Mucosa of rectum (tissue), 2 donors: ENCODE results near the gene JAG2.
A peak's percentile ranks its signal among the peaks of the same experiment; 100 is the strongest.

ENCODE experiments used
- H3K27ac ChIP-seq, 2 donors: one replicate each; pipeline ENCODE4 v1.7.0; 2013; ENCODE audit warnings: inconsistent platforms in 2 of 2, low read depth in 2 of 2, low read length in 2 of 2
- H3K27me3 ChIP-seq, 2 donors: one replicate each; pipeline ENCODE4 v1.7.0; 2013; ENCODE audit warnings: low read length in 2 of 2; ENCODE audit not compliant: control insufficient read depth in 2 of 2, insufficient read depth in 2 of 2
- H3K36me3 ChIP-seq, 2 donors: one replicate each; pipeline ENCODE4 v1.7.0; 2013; ENCODE audit warnings: low read length in 2 of 2; ENCODE audit not compliant: control insufficient read depth in 2 of 2, insufficient read depth in 2 of 2
- H3K4me1 ChIP-seq, 2 donors: one replicate each; pipeline ENCODE4 v1.7.0; 2013; ENCODE audit warnings: low read length in 2 of 2, mild to moderate bottlenecking in 1 of 2; ENCODE audit not compliant: control insufficient read depth in 2 of 2, insufficient read depth in 2 of 2
- H3K4me3 ChIP-seq, 2 donors: one replicate each; pipeline ENCODE4 v1.7.0; 2013; ENCODE audit warnings: low read length in 2 of 2
- H3K9ac ChIP-seq, 2 donors: one replicate each; pipeline ENCODE4 v1.7.0; 2013; ENCODE audit warnings: low read length in 2 of 2, low read depth in 1 of 2, mild to moderate bottlenecking in 1 of 2
- H3K9me3 ChIP-seq, 2 donors: one replicate each; pipeline ENCODE4 v1.7.0; 2013; ENCODE audit warnings: low read length in 2 of 2; ENCODE audit not compliant: control insufficient read depth in 2 of 2
- donor health status: healthy.
- donor health status: Normal muscosa, but diverticular disease.

Gene JAG2

DNA sequence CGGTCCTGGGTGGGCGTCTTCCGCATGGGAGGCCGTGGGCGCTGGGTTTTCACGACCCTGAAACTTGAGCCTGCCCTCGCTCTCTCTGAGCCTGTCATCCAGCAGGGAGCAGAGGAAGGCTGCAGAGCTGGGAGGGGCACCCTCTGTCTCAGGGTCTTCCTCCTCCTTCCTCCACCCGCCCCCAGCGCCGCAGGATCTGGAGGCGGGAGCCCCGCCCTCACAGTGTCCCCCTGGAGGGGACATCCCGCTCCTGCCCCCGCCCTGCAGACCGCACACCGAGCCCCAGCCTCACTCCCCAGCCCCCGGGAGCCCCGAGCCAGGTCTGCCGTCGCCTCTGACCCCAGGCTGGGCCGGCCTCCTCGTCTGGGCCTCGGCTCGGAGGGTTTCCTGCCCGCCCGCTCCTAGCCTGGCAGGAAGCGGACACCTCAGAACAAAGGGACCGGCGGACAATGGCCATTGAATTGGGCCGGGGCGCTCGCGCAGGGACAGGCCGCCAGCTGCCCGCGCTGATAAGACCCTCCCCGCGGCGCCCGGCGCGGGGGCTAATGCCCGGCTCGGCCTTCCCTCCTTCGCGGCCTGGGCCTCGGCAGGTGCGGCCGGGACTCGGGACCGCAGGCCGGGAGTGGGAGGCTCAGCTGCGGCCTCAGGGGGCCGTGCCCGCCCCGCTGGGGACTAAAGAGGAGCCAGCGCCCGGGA is 27.8 kb upstream of the JAG2 start:
- no peak overlapping the region for H3K9ac ChIP-seq
- H3K4me3 ChIP-seq: no peak overlapping the region
- H3K36me3 ChIP-seq: no peaks in the 10 kb centered on the region
- peaks cover 35 to 37% of the 10 kb centered on the region in 2 donors for H3K27me3 ChIP-seq
- H3K9me3 ChIP-seq: no peaks in the 10 kb centered on the region
- H3K4me1 ChIP-seq: no peaks in the 10 kb centered on the region
- H3K27ac ChIP-seq: peak overlapping the region in 1 of 2 donors; percentile 58

DNA sequence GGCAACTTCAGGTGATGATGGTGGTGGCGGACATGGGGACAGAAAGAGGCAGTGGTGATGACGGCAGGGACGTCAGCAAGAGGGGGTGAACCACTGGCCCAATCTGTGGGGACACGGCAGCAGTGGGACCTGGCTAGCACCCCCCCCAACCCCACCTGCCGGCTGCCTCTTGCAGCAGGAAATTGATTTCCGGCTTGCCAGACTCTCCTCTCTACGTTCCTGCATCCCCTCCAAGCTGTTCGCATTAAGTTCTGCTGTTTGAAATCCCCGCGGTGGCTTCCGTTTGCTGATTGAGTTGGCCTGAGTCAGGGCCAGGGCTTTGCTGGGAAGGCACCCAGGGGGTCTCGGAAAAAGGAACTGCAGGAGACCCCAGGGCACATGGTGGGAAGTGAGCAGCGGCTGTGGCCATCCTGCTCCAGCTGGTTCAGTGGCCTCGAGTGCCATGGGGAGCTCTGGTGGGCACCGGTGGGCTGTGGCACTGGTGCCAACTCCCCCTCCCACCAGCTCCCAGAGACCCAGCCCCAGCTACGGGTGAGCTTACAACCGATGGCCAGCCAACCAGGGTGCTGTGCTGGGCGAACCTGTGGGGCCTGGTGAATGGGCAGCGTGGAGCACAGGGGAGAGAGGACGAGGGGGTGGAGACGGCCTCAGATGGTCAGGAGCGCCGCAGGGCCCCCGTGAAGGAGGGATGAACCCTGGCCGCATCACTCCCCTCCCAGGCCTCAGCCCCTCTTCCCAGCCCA is 27.1 kb upstream of the JAG2 start:
- peaks cover 30 to 34% of the 10 kb centered on the region in 2 donors for H3K27me3 ChIP-seq

DNA sequence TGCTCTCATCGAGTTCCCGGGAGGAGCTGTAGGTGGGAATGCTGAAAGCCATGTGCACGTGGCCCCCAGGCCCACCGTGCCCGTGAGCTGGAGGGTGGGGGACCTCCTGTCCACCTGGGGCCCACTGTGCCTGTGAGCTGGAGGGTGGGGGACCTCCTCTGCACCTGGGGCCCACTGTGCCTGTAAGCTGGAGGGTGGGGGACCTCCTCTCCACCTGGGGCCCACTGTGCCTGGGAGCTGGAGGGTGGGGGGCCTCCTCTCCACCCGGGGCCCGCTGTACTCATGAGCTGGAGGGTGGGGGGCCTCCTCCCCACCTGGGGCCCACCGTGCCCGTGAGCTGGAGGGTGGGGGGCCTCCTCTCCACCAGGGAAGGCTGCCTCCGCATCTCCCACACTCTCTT is 26.5 kb upstream of the JAG2 start:
- no peak overlapping the region for H3K4me3 ChIP-seq
- no peaks in the 10 kb centered on the region for H3K9me3 ChIP-seq
- no peaks in the 10 kb centered on the region for H3K36me3 ChIP-seq
- H3K4me1 ChIP-seq: no peaks in the 10 kb centered on the region
- H3K27me3 ChIP-seq: peaks cover 29% of the 10 kb centered on the region in 2 donors
- no peak overlapping the region for H3K27ac ChIP-seq
- H3K9ac ChIP-seq: no peak overlapping the region

More for the DNA sequence above, 27.1 kb upstream of the JAG2 start:
- Histone ChIP-seq H3K9me3 (no peaks in the 10 kb centered on the region), H3K36me3 (no peaks in the 10 kb centered on the region), H3K4me1 (no peaks in the 10 kb centered on the region), H3K4me3 (no peak overlapping the region), H3K9ac (no peak overlapping the region), H3K27ac (peak overlapping the region in 1 of 2 donors; percentile 58)

DNA sequence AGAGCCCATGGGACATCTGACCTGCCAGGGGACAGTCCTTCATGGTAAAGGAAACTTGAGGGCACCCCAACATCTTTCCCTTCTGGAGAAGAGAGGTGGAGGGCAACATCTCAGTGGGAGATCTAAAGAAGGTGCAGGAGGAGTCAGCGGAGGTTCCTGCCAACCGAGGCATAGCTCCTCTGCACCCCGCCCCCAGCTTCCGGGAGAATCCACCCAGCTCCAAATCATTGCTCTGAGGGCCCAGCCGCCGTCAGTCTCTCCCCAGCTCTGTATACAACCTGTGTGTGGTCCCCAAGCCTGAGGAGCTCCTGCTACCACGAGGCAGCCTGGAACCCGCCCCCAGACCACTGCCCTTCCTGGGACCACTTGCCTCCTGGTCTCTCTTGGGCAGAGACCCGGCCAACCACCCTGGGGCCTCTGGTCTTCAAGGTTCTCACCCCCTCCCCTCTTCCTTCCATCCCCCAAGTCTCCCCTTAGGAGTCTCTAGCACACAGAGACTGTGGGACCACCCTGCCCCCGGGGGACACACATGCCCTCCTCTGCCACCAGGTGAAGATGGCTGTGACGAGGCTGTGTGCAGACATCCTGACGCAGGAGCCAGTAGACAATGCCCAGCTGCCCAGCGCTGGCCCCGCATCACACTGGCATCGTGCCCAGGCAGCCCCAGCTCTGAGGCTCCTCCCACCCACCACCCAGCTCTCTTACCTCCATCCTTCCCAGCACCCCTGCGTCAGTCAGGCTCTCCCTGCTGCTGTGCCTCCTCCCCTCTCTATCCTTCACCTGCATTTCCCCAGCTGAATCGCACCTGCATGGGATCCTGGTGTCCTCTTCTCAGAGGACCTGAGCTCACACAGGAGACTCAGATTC is 25.6 kb upstream of the JAG2 start:
- no peak overlapping the region for H3K9ac ChIP-seq
- no peaks in the 10 kb centered on the region for H3K36me3 ChIP-seq
- H3K4me1 ChIP-seq: no peaks in the 10 kb centered on the region
- H3K27me3 ChIP-seq: peaks cover 23 to 29% of the 10 kb centered on the region in 2 donors
- H3K4me3 ChIP-seq: no peak overlapping the region
- H3K9me3 ChIP-seq: no peaks in the 10 kb centered on the region
- no peak overlapping the region for H3K27ac ChIP-seq

DNA sequence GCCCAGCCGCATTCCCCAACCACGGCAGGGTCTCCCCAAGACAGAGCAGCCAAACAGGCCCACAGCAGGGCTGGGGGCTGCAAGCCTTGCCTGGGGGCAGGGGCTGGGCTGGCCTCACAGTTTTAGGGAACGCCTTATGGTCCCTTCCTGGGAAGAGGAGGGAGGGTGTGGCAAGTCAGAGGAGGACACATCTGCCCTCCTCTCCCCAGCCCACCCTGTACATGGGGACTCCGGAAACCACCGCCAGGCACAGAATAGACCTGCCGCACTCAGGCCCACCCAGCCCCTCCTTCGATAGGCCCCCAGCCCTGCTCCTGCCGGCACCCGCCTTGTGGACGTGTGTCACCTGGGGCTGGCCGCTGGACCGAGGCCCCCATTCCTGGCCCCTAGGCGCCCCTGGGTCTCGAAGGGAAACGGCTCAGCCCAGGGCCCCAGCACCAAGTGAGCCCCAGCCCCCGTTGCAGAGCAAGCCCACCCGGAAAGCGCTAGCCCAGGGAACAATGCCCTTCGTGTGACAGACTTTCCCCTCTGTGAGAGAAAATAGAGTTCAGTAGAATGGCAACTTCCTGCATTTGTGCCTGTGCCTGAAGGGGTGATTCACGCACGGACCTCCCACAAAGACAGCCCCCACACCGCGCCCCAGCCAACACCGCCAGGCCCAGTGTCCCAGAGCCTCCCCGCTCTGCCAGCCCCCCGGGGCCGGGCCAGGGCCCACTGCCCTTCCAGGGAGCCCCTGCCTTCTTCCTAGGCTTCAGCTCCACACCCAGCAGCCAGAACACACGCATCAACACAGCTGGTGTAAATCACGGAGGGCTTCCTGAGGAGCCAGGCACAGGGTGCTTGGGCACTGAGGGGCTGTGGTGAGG is 24.5 kb upstream of the JAG2 start:
- no peaks in the 10 kb centered on the region for H3K9me3 ChIP-seq
- no peak overlapping the region for H3K4me3 ChIP-seq
- no peak overlapping the region for H3K27ac ChIP-seq
- no peak overlapping the region for H3K9ac ChIP-seq
- H3K27me3 ChIP-seq: peaks cover 21 to 29% of the 10 kb centered on the region in 2 donors
- H3K4me1 ChIP-seq: no peaks in the 10 kb centered on the region
- no peaks in the 10 kb centered on the region for H3K36me3 ChIP-seq

DNA sequence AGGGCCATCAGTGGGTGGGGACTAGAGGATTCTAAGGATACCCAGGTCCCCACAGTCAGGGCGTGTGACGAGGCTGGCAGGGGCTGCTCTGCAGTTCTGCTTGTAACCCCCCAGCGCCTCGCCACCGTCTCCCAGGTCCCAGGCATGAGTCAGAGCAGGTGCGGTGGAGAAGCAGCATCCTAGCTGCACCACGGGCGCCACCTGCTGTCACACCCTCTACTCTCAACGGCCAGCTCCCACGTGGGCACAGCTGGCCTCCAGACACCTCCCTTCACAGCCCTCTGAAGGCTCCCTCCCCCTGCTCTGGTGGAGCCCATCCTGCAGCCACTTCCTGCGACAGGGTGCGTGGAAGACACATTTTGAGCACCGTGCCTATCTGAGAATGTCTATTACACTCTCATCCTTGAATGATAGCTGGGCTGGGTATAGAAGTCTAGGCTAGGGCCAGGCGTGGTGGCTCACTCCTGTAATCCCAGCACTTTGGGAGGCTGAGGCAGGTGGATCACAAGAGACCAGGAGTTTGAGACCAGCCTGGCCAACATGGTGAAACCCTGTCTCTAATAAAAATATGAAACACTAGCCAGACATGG is 19.5 kb upstream of the JAG2 start:
- H3K36me3 ChIP-seq: no peaks in the 10 kb centered on the region
- H3K27ac ChIP-seq: no peak overlapping the region
- no peaks in the 10 kb centered on the region for H3K4me1 ChIP-seq
- no peaks in the 10 kb centered on the region for H3K9me3 ChIP-seq
- no peak overlapping the region for H3K9ac ChIP-seq
- peaks cover under 1 to 2% of the 10 kb centered on the region in 2 donors for H3K27me3 ChIP-seq
- no peak overlapping the region for H3K4me3 ChIP-seq

DNA sequence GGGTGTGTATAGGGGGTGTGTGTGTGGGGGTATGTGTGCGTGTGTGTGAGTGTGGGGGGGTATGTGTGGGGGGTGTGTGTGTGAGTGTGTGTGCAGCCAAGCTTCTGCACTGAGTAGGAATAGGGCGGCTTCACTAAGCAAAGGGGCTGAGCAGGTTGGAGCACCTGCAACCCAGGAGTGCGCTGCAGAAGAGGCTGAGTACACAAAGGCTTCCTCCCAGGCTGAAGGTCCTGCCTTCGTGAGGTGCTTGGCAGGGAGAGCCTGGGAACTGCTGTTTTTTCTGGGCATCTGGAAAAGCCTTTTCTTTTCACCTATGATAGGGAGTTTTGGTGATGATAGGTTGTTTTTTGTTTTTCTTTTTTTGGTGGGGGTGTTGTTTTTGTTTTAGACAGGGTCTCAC is 18.5 kb upstream of the JAG2 start:
- H3K27ac ChIP-seq: no peak overlapping the region
- no peaks in the 10 kb centered on the region for H3K9me3 ChIP-seq
- no peaks in the 10 kb centered on the region for H3K36me3 ChIP-seq
- H3K9ac ChIP-seq: no peak overlapping the region
- H3K27me3 ChIP-seq: peaks cover 0 to 2% of the 10 kb centered on the region in 2 donors
- H3K4me1 ChIP-seq: no peaks in the 10 kb centered on the region
- no peak overlapping the region for H3K4me3 ChIP-seq

DNA sequence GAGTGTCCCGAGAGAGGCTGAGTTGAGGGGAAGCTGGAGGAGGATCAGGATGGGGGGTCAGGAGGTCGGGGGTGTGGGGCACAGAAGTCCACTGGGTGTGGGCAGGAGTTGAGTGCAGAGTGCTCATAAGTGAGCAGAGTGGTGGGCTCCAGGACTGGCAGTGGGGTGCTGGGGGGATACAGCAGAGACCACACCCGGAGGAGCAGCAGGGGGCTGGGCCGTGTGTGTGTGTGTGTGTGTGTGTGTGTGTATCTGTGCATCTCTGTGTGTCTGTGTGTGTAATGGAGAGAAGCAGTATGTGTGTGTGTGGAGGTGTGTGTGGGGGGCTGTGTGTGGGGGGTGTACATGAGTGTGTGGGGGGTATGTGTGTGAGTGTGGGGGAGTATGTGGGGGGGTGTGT is 17.4 kb upstream of the JAG2 start:
- Histone ChIP-seq H3K4me3 (no peak overlapping the region), H3K27ac (no peak overlapping the region), H3K9me3 (no peaks in the 10 kb centered on the region), H3K4me1 (peaks cover 0 to 5% of the 10 kb centered on the region in 2 donors), H3K36me3 (no peaks in the 10 kb centered on the region), H3K27me3 (peaks cover 0 to 2% of the 10 kb centered on the region in 2 donors), H3K9ac (no peak overlapping the region)

DNA sequence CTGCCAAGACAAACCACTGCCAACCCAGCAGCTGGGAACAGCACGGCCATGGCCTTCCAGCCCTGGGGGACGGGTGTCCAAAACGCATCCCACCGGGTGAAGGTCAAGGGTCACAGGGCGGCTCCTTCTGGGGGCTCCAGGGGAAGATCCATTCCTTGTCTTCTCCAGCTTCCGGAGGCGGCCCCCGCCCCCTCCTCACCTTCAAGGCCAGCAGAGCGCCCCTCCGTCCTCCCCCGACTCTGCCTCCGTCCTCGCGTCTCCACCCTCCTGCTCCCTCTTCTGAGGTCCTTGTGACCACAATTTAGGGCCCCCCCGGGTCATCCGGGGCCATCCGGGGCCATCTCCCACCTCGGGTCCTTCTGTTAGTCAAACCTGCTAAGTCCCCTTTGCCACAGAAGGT is 16.4 kb upstream of the JAG2 start:
- Histone ChIP-seq H3K4me3 (no peak overlapping the region), H3K9ac (no peak overlapping the region), H3K27ac (no peak overlapping the region), H3K9me3 (no peaks in the 10 kb centered on the region), H3K27me3 (peaks cover 0 to 2% of the 10 kb centered on the region in 2 donors), H3K4me1 (peaks cover 6 to 9% of the 10 kb centered on the region in 2 donors), H3K36me3 (no peaks in the 10 kb centered on the region)
